ENCODE results near the gene C5. TPM values are rescaled to one million over a fixed set of nuclear protein-coding genes. Genes with fewer than 3 reads are reported as not detected.
"Not testable (repeated sequence)": the region's sequence is repeated elsewhere in the genome, so short reads cannot be mapped to it uniquely, and the experiment has no call there.

Gene C5
- total RNA-seq, 2 donors from 2014 or later, result 1.4 to 2.4 TPM

GRCh38 chr9:120996409-120996808, 53.7 kb downstream of the C5 start:
- intact Hi-C loops (cut with DNase I), result no loop called here
- ATAC-seq, result no peak
- DNase-seq, result no peak

GRCh38 chr9:120989065-120989464, 61.0 kb downstream of the C5 start:
- DNase-seq (no peak), ATAC-seq (no peak)
- intact Hi-C loops (cut with DNase I), result no loop called here

GRCh38 chr9:120985819-120986222, 64.3 kb downstream of the C5 start:
- ATAC-seq, result peak in 1 of 2 donors; percentile 55
- intact Hi-C loops (cut with DNase I), result no loop called here
- DNase-seq, result no peak

- intact Hi-C loops (cut with DNase I), result loop anchor here in 1 of 2 donors (5.0 kb wide), 1 partner anchor 79 kb away; no protein-coding TSS in a partner anchor
- DNase-seq (no peak), ATAC-seq (no peak)
These were observed 66.7 kb downstream of the C5 start for GRCh38 chr9:120983259-120983837.

- DNase-seq, result no peak
- intact Hi-C loops (cut with DNase I), result loop anchor here in 1 of 2 donors (5.0 kb wide), 1 partner anchor 79 kb away; no protein-coding TSS in a partner anchor
- no peak for ATAC-seq
These were observed 67.2 kb downstream of the C5 start for GRCh38 chr9:120982836-120983235.

- intact Hi-C loops (cut with DNase I), result loop anchor here in 1 of 2 donors (5.0 kb wide), 1 partner anchor 81 kb away; no protein-coding TSS in a partner anchor
- ATAC-seq, result no peak
- DNase-seq, result no peak
These were observed 69.1 kb downstream of the C5 start for GRCh38 chr9:120980951-120981350.

GRCh38 chr9:120979797-120980196, 70.3 kb downstream of the C5 start:
- DNase-seq (no peak), ATAC-seq (no peak)
- intact Hi-C loops (cut with DNase I), result loop anchor here in 1 of 2 donors (5.0 kb wide), 1 partner anchor 83 kb away; no protein-coding TSS in a partner anchor

- no peak for DNase-seq
- intact Hi-C loops (cut with DNase I), result no loop called here
- no peak for ATAC-seq
These were observed 71.1 kb downstream of the C5 start for GRCh38 chr9:120978987-120979386.

- ATAC-seq (no peak), DNase-seq (no peak)
- intact Hi-C loops (cut with DNase I), result no loop called here
These were observed 72.8 kb downstream of the C5 start for GRCh38 chr9:120977321-120977720.

- ATAC-seq (no peak), DNase-seq (no peak)
- intact Hi-C loops (cut with DNase I), result no loop called here
These were observed 75.2 kb downstream of the C5 start for GRCh38 chr9:120974921-120975320.

- peak in 1 of 2 donors; percentile 80 for ATAC-seq
- no peak for DNase-seq
- intact Hi-C loops (cut with DNase I), result no loop called here
These were observed 75.9 kb downstream of the C5 start for GRCh38 chr9:120974181-120974580.

GRCh38 chr9:120971938-120972337, 78.1 kb downstream of the C5 start:
- no peak for DNase-seq
- intact Hi-C loops (cut with DNase I), result no loop called here
- ATAC-seq, result no peak

GRCh38 chr9:120971471-120971870, 78.6 kb downstream of the C5 start:
- intact Hi-C loops (cut with DNase I); ATAC-seq; DNase-seq: not testable (repeated sequence)

GRCh38 chr9:120970244-120970643, 79.8 kb downstream of the C5 start:
- intact Hi-C loops (cut with DNase I), result no loop called here
- ATAC-seq (no peak), DNase-seq (no peak)

GRCh38 chr9:120966013-120966369, 84.1 kb downstream of the C5 start:
- DNase-seq, result no peak
- peak; percentile 65 to 68 for ATAC-seq
- intact Hi-C loops (cut with DNase I), result no loop called here

- ATAC-seq (peak; percentile 68 to 74), DNase-seq (no peak)
- intact Hi-C loops (cut with DNase I), result no loop called here
These were observed 84.6 kb downstream of the C5 start for GRCh38 chr9:120965344-120966012.

- ATAC-seq (no peak), DNase-seq (no peak)
- intact Hi-C loops (cut with DNase I), result no loop called here
These were observed 88.1 kb downstream of the C5 start for GRCh38 chr9:120961936-120962335.

GRCh38 chr9:120960001-120960400, 90.1 kb downstream of the C5 start:
- no peak for DNase-seq
- ATAC-seq, result no peak
- intact Hi-C loops (cut with DNase I), result no loop called here

- intact Hi-C loops (cut with DNase I), result no loop called here
- ATAC-seq, result no peak
- DNase-seq, result no peak
These were observed 93.2 kb downstream of the C5 start for GRCh38 chr9:120956862-120957261.

- ATAC-seq, result no peak
- intact Hi-C loops (cut with DNase I), result no loop called here
- no peak for DNase-seq
These were observed 98.0 kb downstream of the C5 start for GRCh38 chr9:120951960-120952618.
